IPS-NIHi11 (cell line): ENCODE results near the gene NKAIN4.

Experiments used
- DNase-seq: peaks from one replicate; pipeline ENCODE4 v3.0.0; 2012; ENCODE audit warnings: mixed read lengths, low spot score

NKAIN4 gene

GRCh38 chr20:63287697-63288580, 33.7 kb upstream of the NKAIN4 start:
- DNase-seq, result no peak

GRCh38 chr20:63286781-63287696, 32.8 kb upstream of the NKAIN4 start:
- no peak for DNase-seq

GRCh38 chr20:63285636-63286615, 31.7 kb upstream of the NKAIN4 start:
- DNase-seq, result no peak

- DNase-seq, result no peak
Observed at GRCh38 chr20:63284981-63285524, 30.8 kb upstream of the NKAIN4 start.

- DNase-seq, result no peak
Observed at GRCh38 chr20:63284544-63284949, 30.3 kb upstream of the NKAIN4 start.

- no peak for DNase-seq
Observed at GRCh38 chr20:63284083-63284440, 29.8 kb upstream of the NKAIN4 start.

- no peak for DNase-seq
Observed at GRCh38 chr20:63283397-63284082, 29.3 kb upstream of the NKAIN4 start.

GRCh38 chr20:63282946-63283345, 28.7 kb upstream of the NKAIN4 start:
- DNase-seq, result no peak

GRCh38 chr20:63281742-63282665, 27.7 kb upstream of the NKAIN4 start:
- DNase-seq, result no peak

GRCh38 chr20:63280929-63281545, 26.8 kb upstream of the NKAIN4 start:
- peak; percentile 86 for DNase-seq

GRCh38 chr20:63280371-63280770, 26.1 kb upstream of the NKAIN4 start:
- DNase-seq, result no peak

- DNase-seq, result no peak
Observed at GRCh38 chr20:63279931-63280330, 25.7 kb upstream of the NKAIN4 start.

- DNase-seq, result no peak
Observed at GRCh38 chr20:63278661-63279060, 24.4 kb upstream of the NKAIN4 start.

- no peak for DNase-seq
Observed at GRCh38 chr20:63277466-63278272, 23.4 kb upstream of the NKAIN4 start.

GRCh38 chr20:63276956-63277355, 22.7 kb upstream of the NKAIN4 start:
- DNase-seq, result no peak

- no peak for DNase-seq
Observed at GRCh38 chr20:63275825-63276224, 21.6 kb upstream of the NKAIN4 start.

- DNase-seq, result no peak
Observed at GRCh38 chr20:63274381-63275228, 20.3 kb upstream of the NKAIN4 start.
